ENCODE results near the gene RESP18.
A peak's percentile ranks its signal among the peaks of the same experiment; 100 is the strongest.
"Not testable (repeated sequence)": the region's sequence is repeated elsewhere in the genome, so short reads cannot be mapped to it uniquely, and the experiment has no call there.

RESP18 gene

DNA sequence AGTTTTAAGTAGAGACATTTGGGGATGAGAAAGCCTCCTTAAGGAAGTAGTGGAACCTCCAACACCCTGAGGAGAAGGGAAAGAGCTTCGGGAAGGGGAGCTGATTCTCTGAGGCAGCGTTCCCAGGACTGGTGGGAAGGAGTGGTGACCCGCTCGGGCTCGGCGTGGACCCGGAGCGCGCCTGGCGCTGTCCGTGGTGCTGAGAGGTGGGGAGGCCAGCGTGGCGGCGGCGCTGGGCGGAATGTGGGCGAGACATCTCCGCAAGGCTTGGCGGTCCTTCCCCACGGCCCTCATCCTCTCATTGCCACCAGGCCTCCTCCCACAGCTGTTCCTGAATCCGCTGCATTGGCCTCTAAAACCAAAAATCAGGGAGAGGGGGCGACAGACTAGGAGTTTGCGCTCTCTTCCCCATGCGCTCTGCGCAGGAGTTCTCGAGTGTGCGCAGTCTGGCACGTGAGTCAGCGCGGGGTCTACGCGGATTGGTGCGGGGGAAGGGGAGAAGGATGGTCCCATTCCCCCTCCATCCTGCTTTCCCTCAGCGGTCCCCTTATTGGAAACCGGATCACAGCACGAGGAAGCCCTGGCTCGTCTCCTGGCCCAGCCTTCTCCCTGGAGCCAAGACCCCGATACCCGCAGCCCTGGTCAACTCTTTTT lies 857 bp downstream of the RESP18 start:
- TF ChIP-seq, protein P1, sequence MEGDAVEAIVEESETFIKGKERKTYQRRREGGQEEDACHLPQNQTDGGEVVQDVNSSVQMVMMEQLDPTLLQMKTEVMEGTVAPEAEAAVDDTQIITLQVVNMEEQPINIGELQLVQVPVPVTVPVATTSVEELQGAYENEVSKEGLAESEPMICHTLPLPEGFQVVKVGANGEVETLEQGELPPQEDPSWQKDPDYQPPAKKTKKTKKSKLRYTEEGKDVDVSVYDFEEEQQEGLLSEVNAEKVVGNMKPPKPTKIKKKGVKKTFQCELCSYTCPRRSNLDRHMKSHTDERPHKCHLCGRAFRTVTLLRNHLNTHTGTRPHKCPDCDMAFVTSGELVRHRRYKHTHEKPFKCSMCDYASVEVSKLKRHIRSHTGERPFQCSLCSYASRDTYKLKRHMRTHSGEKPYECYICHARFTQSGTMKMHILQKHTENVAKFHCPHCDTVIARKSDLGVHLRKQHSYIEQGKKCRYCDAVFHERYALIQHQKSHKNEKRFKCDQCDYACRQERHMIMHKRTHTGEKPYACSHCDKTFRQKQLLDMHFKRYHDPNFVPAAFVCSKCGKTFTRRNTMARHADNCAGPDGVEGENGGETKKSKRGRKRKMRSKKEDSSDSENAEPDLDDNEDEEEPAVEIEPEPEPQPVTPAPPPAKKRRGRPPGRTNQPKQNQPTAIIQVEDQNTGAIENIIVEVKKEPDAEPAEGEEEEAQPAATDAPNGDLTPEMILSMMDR (IDR thresholded peaks at IDR 0.05; ENCODE audit: insufficient read depth, missing control alignments), result no peak
- FAIRE-seq, result no peak
- no peak for DNase-seq (ENCODE audit: insufficient read length, low spot score)

DNA sequence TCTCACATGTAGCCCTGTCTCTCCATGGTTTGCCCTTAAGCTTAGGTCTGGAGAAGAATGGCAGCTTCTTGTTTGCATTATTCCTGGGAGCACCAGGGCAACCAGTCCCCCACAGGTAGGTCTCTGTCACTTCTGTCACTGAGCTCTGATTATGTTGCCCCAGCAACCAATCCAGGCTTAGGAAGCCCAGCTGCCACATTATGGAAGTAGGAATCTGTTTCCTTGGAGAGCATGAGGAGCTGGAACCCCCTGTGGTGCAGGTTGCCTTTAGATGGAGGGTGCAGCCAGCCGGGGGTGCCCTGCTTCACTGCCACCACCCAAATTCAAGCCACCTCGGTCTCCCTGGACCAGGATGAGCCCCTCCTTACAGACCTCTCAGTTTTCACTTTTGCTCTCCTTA lies 4.8 kb downstream of the RESP18 start:
- DNase-seq (ENCODE audit: insufficient read length, low spot score) (peak; percentile 55), FAIRE-seq (peak; percentile 90)
- TF ChIP-seq, protein P1 (IDR thresholded peaks at IDR 0.05; ENCODE audit: insufficient read depth, missing control alignments), result no peak

DNA sequence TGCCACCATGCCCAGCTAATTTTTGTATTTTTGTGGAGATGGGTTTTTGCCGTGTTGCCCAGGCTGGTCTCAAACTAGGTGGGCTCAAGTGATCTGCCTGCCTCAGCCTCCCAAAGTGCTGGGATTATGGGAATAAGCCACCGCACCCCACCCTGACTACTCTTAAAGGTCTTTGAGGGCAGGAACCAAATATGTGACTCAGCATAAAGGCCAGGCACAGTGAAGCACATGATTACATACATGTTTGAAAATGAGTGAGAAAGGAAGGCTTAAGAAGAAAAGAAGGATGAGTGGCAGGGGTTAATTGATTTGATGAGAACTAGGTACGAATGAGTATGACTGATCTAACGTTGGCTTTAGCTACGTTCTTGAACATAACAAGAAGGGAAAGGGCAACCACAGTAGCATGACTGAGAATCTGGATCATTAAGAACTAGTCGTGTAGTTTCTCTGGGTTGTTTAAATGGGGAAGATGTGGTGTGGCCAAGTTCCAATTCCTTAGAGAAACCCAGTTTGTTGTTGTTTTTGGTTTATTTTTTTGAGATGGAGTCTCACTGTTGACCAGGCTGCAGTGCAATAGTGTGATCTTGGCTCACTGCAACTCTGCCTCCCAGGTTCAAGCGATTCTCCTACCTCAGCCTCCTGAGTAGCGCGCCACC lies 6.8 kb downstream of the RESP18 start:
- DNase-seq (ENCODE audit: insufficient read length, low spot score) (no peak), FAIRE-seq (no peak)
- TF ChIP-seq, protein P1 (IDR thresholded peaks at IDR 0.05; ENCODE audit: insufficient read depth, missing control alignments), result no peak

DNA sequence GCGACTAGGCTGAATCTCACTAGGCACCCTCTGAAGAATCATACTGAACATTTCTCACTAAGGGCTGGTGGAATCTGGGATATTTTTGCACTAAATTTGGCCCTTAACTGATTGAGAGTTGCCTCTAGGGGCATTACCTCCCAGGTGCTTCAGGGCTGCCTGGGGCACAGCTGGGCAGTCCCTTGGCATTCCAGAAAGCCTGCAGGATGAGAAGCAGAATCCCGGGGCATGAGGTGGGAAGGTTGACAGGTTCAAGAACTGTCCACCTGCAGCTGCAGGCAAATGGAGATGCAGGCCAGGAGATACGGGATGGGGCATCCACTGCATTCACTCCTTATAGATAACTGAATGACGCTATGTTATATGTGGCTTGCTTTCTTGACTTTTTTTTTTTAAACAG lies 7.4 kb downstream of the RESP18 start:
- FAIRE-seq (no peak), DNase-seq (ENCODE audit: insufficient read length, low spot score) (no peak)
- TF ChIP-seq, protein P1 (IDR thresholded peaks at IDR 0.05; ENCODE audit: insufficient read depth, missing control alignments), result no peak

DNA sequence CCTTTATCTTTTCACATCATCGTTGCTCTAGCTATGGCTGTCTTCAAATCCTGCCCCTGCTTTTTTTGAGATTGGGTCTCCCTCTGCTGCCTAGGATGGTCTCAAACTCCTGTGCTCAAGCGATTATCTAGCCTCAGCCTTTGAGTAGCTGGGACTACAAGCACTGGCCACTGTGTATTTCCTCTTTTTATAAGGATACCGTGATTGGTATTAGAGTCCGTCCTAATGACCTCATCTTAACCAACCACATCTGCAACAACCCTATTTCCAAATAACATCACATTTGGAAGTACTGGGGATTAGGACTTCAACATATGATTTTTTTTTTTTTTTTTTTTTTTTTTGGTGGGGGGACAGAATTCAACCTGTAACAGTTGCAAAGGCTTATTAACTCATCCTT lies 9.1 kb downstream of the RESP18 start:
- FAIRE-seq, result no peak
- TF ChIP-seq, protein P1 (IDR thresholded peaks at IDR 0.05; ENCODE audit: insufficient read depth, missing control alignments), result no peak
- DNase-seq (ENCODE audit: insufficient read length, low spot score), result no peak

GRCh38 chr2:219314804-219315468 lies 17.6 kb downstream of the RESP18 start:
- FAIRE-seq, result no peak
- DNase-seq (ENCODE audit: insufficient read length, low spot score), result no peak
- TF ChIP-seq, protein P1 (IDR thresholded peaks at IDR 0.05; ENCODE audit: insufficient read depth, missing control alignments), result no peak

GRCh38 chr2:219312683-219313263 lies 19.8 kb downstream of the RESP18 start:
- DNase-seq (ENCODE audit: insufficient read length, low spot score); FAIRE-seq: not testable (repeated sequence)

Measured in D721Med (cell line).